Caco-2 (cell line): Measurements from ENCODE around the gene MED12L. TPM values are rescaled to one million over a fixed set of nuclear protein-coding genes. Genes with fewer than 3 reads are reported as not detected.

ENCODE experiments used
- BruUV-seq: library from RNA; stranded (reverse); fragments of 400-500 nt; replicated peaks from 2 replicates; lab custom pipeline; 2021; lab: Mats Ljungman, UMichigan
- CTCF ChIA-PET: fragments of 300-600 bp; sonication (Branson Sonifier 250); formaldehyde crosslinking; loops from one replicate; lab custom pipeline; 2022; ENCODE audit warnings: antibody characterized with exemption; lab: Charles Lee
- POLR2A ChIA-PET: fragments of 300-600 bp; sonication (Branson Sonifier 250); formaldehyde crosslinking; loops from one replicate; lab custom pipeline; 2022; ENCODE audit warnings: antibody characterized with exemption; lab: Charles Lee
- DNase-seq, 2 experiments: peaks; one replicate each; pipeline versions ENCODE4 v3.0.0 to v3.0.0-alpha.2; 2020 to 2022
- H3K27me3 ChIP-seq: replicated peaks from 2 replicates; pipeline ENCODE4 v1.6.0; 2011; ENCODE audit warnings: low read length; ENCODE audit not compliant: control insufficient read depth, insufficient read depth
- H3K36me3 ChIP-seq: 2 replicates; pipeline ENCODE4 v1.5.1; 2011; ENCODE audit warnings: low read length; ENCODE audit not compliant: control insufficient read depth, insufficient read depth
- H3K4me1 ChIP-seq: fragments of 250-450 bp; sonication (Bioruptor Pico); 2 replicates; pipeline ENCODE4 v1.5.1; 2020; ENCODE audit warnings: mild to moderate bottlenecking
- H3K4me3 ChIP-seq: 2 replicates; pipeline ENCODE4 v1.5.1; 2011; ENCODE audit warnings: low read depth, mild to moderate bottlenecking, control low read depth, low read length
- H3K9me3 ChIP-seq: fragments of 250-450 bp; sonication (Bioruptor Pico); 2 replicates; pipeline ENCODE4 v1.5.1; 2020; ENCODE audit warnings: mild to moderate bottlenecking, moderate library complexity
- H3K27ac Mint-ChIP-seq: one replicate; pipeline ENCODE4 v1.8.0; 2022; ENCODE audit warnings: mixed read lengths; ENCODE audit not compliant: unreplicated experiment
- H3K27me3 Mint-ChIP-seq: one replicate; pipeline ENCODE4 v1.8.0; 2022; ENCODE audit warnings: mixed read lengths; ENCODE audit not compliant: insufficient read depth, unreplicated experiment
- H3K36me3 Mint-ChIP-seq: one replicate; pipeline ENCODE4 v1.8.0; 2022; ENCODE audit warnings: mild to moderate bottlenecking, mixed read lengths; ENCODE audit not compliant: insufficient read depth, unreplicated experiment
- H3K4me1 Mint-ChIP-seq: one replicate; pipeline ENCODE4 v1.8.0; 2022; ENCODE audit warnings: low read depth, mixed read lengths; ENCODE audit not compliant: unreplicated experiment
- H3K4me3 Mint-ChIP-seq: one replicate; pipeline ENCODE4 v1.8.0; 2022; ENCODE audit warnings: mild to moderate bottlenecking, moderate library complexity, mixed read lengths; ENCODE audit not compliant: unreplicated experiment
- H3K9me3 Mint-ChIP-seq: one replicate; pipeline ENCODE4 v1.8.0; 2022; ENCODE audit warnings: mixed read lengths; ENCODE audit not compliant: unreplicated experiment
- CTCF ChIP-seq, 2 experiments: fragments of 200-600 bp in 1 of 2; IDR thresholded peaks; 1 replicate in 1 of 2; 2 replicates in 1 of 2; pipeline versions ENCODE4 v1.5.1 to v1.8.0; 2011 to 2022; ENCODE audit warnings: antibody characterized with exemption in 1 of 2, control low read depth in 1 of 2, inconsistent platforms in 1 of 2, low read depth in 1 of 2, low read length in 1 of 2, mild to moderate bottlenecking in 1 of 2, moderate library complexity in 1 of 2; ENCODE audit not compliant: insufficient read depth in 1 of 2, severe bottlenecking in 1 of 2, unreplicated experiment in 1 of 2
- intact Hi-C: fragments of 100-400 bp; cut with micrococcal nuclease; formaldehyde crosslinking; loops from one replicate; pipeline ENCODE4 v1.10.0; 2022; ENCODE audit not compliant: unreplicated experiment
- total RNA-seq: library from RNA; stranded (reverse); gene quantifications from 2 replicates; pipeline ENCODE4 v1.2.3, GENCODE V29; 2022

The MED12L gene
- total RNA-seq, 1 experiment from 2014 or later: 21.5 TPM

- Mint-ChIP-seq H3K9me3 (no peaks in the 10 kb centered on the region), H3K4me1 (no peaks in the 10 kb centered on the region), H3K36me3 (peaks cover 7% of the 10 kb centered on the region), H3K4me3 (no peak overlapping the region), H3K27me3 (no peaks in the 10 kb centered on the region), H3K27ac (no peak overlapping the region)
- H3K9me3 ChIP-seq: no peaks in the 10 kb centered on the region
- BruUV-seq: no TSS peak
- ChIA-PET CTCF (no interaction called here), POLR2A (no interaction called here)
- H3K36me3 ChIP-seq: no peaks in the 10 kb centered on the region
- no peak overlapping the region for H3K4me3 ChIP-seq
- intact Hi-C loops: no loop called here
- no peaks in the 10 kb centered on the region for H3K4me1 ChIP-seq
- no peaks in the 10 kb centered on the region for H3K27me3 ChIP-seq
- DNase-seq: no peak
- no peak for TF ChIP-seq CTCF (IDR thresholded peaks at IDR 0.05; ENCODE audit: insufficient read depth in 1 of 2, low read depth in 1 of 2, low read length in 1 of 2, severe bottlenecking in 1 of 2, unreplicated experiment in 1 of 2)
Observed at GRCh38 chr3:151415289-151415688, 329.8 kb downstream of the MED12L start.

- no peaks in the 10 kb centered on the region for H3K9me3 Mint-ChIP-seq
- no peak overlapping the region for H3K4me3 Mint-ChIP-seq
- no peaks in the 10 kb centered on the region for H3K9me3 ChIP-seq
- H3K4me1 ChIP-seq: no peaks in the 10 kb centered on the region
- no TSS peak for BruUV-seq
- no peak overlapping the region for H3K4me3 ChIP-seq
- TF ChIP-seq CTCF (IDR thresholded peaks at IDR 0.05; ENCODE audit: insufficient read depth in 1 of 2, low read depth in 1 of 2, low read length in 1 of 2, severe bottlenecking in 1 of 2, unreplicated experiment in 1 of 2): no peak
- no peaks in the 10 kb centered on the region for H3K27me3 Mint-ChIP-seq
- DNase-seq: no peak
- ChIA-PET POLR2A (no interaction called here), CTCF (no interaction called here)
- H3K4me1 Mint-ChIP-seq: no peaks in the 10 kb centered on the region
- H3K27me3 ChIP-seq: no peaks in the 10 kb centered on the region
- H3K27ac Mint-ChIP-seq: no peak overlapping the region
- intact Hi-C loops: loop anchor here (10.0 kb wide), 1 partner anchor 195 kb away; no protein-coding TSS in a partner anchor
- no peaks in the 10 kb centered on the region for H3K36me3 Mint-ChIP-seq
- no peaks in the 10 kb centered on the region for H3K36me3 ChIP-seq
Observed at GRCh38 chr3:151419806-151420205, 334.3 kb downstream of the MED12L start.

GRCh38 chr3:151421938-151422337 is 336.5 kb downstream of the MED12L start:
- H3K27ac Mint-ChIP-seq: no peak overlapping the region

More at GRCh38 chr3:151421938-151422337, 336.5 kb downstream of the MED12L start:
- H3K4me3 Mint-ChIP-seq: no peak overlapping the region
- no TSS peak for BruUV-seq
- H3K4me1 ChIP-seq: no peaks in the 10 kb centered on the region
- H3K27me3 Mint-ChIP-seq: no peaks in the 10 kb centered on the region
- peaks cover 6% of the 10 kb centered on the region for H3K36me3 Mint-ChIP-seq
- H3K36me3 ChIP-seq: no peaks in the 10 kb centered on the region
- no peaks in the 10 kb centered on the region for H3K27me3 ChIP-seq
- H3K9me3 Mint-ChIP-seq: no peaks in the 10 kb centered on the region
- no peak overlapping the region for H3K4me3 ChIP-seq
- intact Hi-C loops: loop anchor here (10.0 kb wide), 1 partner anchor 197 kb away; no protein-coding TSS in a partner anchor
- ChIA-PET CTCF (interaction anchor here (0.6 kb wide), 1 partner anchor 45 kb away, joined by 3 read pairs; no protein-coding TSS in a partner anchor), POLR2A (no interaction called here)
- peaks cover 6% of the 10 kb centered on the region for H3K4me1 Mint-ChIP-seq
- no peak for DNase-seq
- peak in 1 of 2 experiments; percentile 20 for TF ChIP-seq CTCF (IDR thresholded peaks at IDR 0.05; ENCODE audit: insufficient read depth in 1 of 2, low read depth in 1 of 2, low read length in 1 of 2, severe bottlenecking in 1 of 2, unreplicated experiment in 1 of 2)
- no peaks in the 10 kb centered on the region for H3K9me3 ChIP-seq
